Omental fat pad (tissue), 4 donors: ENCODE data around the gene KCNQ1. TPM values are rescaled to one million over a fixed set of nuclear protein-coding genes. Genes with fewer than 3 reads are reported as not detected.

Experiments used
- ATAC-seq: fragments of 150-250 bp; one replicate; pipeline ENCODE4 v1.9.1; 2016; ENCODE audit warnings: mild to moderate bottlenecking, moderate library complexity; ENCODE audit not compliant: low FRiP score
- DNase-seq: peaks from one replicate; pipeline ENCODE4 v3.0.0-alpha.2; 2019; ENCODE audit warnings: low spot score
- total RNA-seq, 4 donors: library from RNA; depleted of rRNA; stranded (reverse); fragments of >200 nt; gene quantifications; one replicate each; pipeline ENCODE4 v1.1.0, GENCODE V29; 2016
- TF ChIP-seq, protein P1 (sequence below), 3 donors: fragments of 450-650 bp; IDR thresholded peaks; one replicate each; pipeline ENCODE4 v1.5.1; 2016 to 2017; ENCODE audit warnings: antibody characterized with exemption in 3 of 3, mild to moderate bottlenecking in 3 of 3, moderate library complexity in 2 of 3

Gene KCNQ1
- total RNA-seq, 4 donors from 2014 or later, result 4.5 to 5.9 (median 5.2) TPM

DNA sequence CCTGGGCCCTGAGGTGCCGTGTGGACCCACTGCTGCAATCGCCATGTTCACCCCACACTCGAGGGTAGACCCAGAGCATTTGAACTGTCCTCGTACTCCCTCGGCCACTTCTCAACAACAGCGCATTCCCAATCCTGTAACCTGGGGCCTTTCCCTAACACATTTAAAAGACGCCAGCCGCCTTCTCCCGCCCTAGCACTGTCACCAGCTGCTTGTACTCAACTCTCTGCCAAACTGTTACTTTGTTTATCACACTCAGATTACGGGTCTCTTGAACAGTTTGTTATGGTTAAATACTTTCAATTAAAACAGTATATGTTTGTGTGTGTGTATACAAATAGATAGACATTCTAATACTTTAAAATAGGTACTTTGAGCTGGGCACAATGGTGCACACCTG lies 420.1 kb downstream of the KCNQ1 start:
- no peak for DNase-seq
- TF ChIP-seq, protein P1, sequence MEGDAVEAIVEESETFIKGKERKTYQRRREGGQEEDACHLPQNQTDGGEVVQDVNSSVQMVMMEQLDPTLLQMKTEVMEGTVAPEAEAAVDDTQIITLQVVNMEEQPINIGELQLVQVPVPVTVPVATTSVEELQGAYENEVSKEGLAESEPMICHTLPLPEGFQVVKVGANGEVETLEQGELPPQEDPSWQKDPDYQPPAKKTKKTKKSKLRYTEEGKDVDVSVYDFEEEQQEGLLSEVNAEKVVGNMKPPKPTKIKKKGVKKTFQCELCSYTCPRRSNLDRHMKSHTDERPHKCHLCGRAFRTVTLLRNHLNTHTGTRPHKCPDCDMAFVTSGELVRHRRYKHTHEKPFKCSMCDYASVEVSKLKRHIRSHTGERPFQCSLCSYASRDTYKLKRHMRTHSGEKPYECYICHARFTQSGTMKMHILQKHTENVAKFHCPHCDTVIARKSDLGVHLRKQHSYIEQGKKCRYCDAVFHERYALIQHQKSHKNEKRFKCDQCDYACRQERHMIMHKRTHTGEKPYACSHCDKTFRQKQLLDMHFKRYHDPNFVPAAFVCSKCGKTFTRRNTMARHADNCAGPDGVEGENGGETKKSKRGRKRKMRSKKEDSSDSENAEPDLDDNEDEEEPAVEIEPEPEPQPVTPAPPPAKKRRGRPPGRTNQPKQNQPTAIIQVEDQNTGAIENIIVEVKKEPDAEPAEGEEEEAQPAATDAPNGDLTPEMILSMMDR (IDR thresholded peaks at IDR 0.05), result no peak
- ATAC-seq, result no peak

DNA sequence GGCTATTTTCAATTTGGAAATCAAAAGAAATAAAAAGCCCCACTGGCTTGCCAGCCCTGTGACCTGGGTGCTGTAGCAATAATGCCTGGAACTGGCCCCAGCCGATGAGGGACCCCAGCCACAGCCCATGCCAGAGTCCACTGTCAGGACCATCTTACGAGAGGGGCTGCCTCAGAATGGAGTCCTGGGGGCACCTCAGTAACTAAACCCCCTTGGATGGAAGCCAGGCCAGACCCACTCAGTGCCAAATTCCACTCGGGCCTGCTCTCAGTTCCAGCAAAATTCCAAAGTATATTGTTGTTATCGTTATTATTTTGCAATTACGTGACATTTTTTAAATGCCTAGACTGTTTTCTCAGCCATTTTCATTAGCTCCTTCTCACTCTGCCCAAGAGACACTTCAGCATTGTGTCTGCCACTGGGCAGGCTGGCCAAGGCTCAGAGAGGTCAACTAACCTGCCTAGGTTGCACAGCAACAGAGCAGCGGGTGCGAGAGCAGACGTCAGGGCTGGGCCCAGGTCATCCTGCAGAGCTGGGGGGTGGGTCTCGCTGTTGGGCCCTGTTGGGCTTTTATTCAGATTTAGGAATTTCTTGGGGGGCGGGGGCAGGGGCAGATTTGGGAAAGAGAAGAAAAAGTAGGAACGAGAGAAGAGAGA lies 421.2 kb downstream of the KCNQ1 start:
- no peak for DNase-seq
- no peak for ATAC-seq
- TF ChIP-seq, protein P1 (IDR thresholded peaks at IDR 0.05), result no peak

DNA sequence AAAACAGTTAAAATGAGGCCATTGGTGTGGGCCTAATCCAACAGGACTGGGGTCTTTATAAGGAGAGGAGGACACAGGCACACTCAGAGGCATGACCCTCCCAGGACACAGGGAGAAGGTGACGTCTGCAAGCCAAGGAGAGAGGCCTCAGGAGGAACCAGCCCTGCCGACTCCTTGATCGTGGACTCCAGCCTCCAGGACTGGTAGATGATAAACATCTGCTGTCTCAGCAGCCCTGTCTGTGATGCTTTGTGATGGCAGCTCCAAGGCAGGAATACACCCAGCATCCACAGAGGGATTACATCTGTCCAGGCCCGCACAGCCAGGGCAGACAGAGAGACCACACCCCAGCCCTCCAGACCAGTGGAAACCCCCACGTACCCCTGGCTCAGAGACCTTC lies 422.3 kb downstream of the KCNQ1 start:
- DNase-seq, result no peak
- ATAC-seq, result no peak
- TF ChIP-seq, protein P1 (IDR thresholded peaks at IDR 0.05), result no peak

DNA sequence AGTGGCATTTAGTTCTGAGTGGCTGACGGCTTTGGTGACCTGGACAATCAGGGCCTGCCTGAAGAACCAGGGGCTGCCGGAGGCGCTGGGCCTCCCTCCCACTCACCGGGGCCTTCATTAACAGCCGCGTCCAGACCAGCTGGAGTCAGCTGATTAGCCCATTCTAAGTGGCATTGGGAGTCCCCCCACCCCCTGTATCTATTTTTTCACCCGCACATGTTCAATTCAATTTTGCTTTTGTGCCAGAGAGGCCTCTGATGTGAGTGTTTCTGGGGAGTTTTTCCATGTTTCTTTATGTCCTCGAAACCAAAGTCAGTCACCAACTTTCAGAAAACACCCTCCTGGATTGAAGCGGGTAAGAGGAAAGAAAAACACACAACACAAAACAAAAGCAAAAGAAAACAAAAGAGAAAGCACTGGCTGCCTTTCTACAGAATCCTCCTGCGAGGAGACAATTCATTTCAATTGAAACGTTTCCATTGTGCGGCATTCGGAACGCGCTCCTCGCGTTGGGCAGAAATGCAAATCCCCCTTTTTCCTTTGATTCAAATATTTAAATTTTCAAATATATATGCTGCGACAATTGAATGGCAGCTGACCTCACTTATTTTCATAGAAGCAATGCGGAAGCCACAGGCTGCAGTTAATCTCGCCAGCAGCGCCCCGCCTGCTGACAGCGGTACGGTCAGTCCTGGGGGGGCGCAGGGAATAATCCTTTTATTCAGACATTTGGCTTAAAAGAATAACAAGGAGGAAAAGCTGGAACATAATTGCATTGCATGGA lies 423.1 kb downstream of the KCNQ1 start:
- ATAC-seq, result no peak
- DNase-seq, result no peak
- TF ChIP-seq, protein P1 (IDR thresholded peaks at IDR 0.05), result no peak

DNA sequence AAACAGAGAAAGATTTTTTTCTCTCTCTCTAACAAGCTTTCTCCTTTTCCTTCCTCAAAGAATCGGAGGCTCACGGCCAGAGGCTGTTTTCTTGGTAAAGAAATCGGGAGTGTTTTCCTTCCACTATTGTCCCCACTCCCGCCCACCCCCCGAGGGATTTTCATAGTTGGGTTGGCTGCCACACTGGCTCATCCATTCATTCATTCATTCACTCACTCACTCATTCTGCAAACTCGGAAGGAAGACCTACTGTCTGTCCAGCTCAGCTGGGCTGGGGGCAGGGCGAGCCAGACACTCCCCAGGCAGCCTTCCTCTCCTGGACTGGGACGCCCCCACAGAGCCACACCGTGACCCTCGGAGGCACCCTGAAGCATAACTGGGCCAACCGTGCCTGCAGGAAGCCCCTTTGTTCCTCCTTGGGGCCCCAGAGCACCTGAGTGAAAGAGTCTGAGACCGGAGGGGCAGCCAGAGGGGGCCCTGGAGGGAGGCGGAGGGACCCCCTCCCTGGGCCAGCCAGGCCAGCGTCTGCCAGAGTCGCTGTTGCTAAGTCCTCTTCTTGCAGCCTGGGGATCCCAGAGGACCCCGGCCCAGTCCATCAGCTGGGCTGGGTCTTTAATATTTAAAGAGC lies 423.8 kb downstream of the KCNQ1 start:
- no peak for DNase-seq
- ATAC-seq, result no peak
- TF ChIP-seq, protein P1 (IDR thresholded peaks at IDR 0.05), result no peak

DNA sequence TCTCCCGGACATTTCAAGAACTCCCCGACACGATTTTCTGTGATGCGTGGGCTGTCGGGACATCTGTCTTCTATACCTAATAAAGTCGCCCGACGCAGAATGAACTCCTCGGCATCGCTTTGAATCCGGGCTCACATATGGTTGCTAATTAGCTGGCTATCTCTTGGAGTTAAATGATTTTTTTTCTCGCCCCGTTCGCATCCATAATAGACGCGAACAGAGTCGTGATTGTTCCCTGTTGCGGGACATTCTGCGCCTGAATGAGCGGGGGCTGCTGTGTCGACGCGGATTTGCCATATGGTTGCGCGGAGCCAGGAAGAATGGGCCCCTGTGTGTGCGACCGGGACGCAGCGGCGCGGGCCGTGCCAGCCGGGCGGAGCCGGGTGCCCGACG lies 424.3 kb downstream of the KCNQ1 start:
- ATAC-seq (no peak), DNase-seq (no peak)
- TF ChIP-seq, protein P1 (IDR thresholded peaks at IDR 0.05), result no peak
